ENCODE results near the gene PLAC1.

DNA sequence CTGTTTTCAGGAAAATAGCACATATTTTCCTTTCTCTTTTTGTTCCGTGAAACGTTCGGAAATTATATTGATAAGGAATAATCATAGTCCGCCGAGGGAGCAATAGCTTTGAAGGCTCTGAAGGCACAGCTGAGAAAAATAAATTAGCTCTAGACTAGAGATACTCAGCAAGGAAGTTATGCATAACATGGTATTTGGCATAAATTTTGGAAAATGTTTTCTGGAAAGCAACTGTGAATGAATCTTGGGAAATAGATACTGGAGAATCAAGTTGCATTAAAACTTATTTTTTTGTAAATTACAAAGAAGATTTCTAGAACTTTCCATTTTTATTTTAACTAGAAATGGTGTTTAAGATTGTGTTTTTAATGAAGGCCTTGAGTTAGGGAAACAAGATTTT, 105.9 kb downstream of the PLAC1 start:
- TF ChIP-seq, protein P1, sequence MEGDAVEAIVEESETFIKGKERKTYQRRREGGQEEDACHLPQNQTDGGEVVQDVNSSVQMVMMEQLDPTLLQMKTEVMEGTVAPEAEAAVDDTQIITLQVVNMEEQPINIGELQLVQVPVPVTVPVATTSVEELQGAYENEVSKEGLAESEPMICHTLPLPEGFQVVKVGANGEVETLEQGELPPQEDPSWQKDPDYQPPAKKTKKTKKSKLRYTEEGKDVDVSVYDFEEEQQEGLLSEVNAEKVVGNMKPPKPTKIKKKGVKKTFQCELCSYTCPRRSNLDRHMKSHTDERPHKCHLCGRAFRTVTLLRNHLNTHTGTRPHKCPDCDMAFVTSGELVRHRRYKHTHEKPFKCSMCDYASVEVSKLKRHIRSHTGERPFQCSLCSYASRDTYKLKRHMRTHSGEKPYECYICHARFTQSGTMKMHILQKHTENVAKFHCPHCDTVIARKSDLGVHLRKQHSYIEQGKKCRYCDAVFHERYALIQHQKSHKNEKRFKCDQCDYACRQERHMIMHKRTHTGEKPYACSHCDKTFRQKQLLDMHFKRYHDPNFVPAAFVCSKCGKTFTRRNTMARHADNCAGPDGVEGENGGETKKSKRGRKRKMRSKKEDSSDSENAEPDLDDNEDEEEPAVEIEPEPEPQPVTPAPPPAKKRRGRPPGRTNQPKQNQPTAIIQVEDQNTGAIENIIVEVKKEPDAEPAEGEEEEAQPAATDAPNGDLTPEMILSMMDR (conservative IDR thresholded peaks at IDR 0.05 in 1 of 2, IDR thresholded peaks at IDR 0.05 in 1 of 2; ENCODE audit: extremely low read depth in 1 of 2, insufficient read depth in 1 of 2, low read depth in 1 of 2, low read length in 2 of 2): no peak
- TF ChIP-seq EZH2 (IDR thresholded peaks at IDR 0.05; ENCODE audit: borderline replicate concordance, low read length): no peak

All from mammary epithelial cell (primary cell).